Left ventricle myocardium superior (tissue), 1 donor: Measurements from ENCODE around the gene TSHZ2. TPM values are rescaled to one million over a fixed set of nuclear protein-coding genes. Genes with fewer than 3 reads are reported as not detected.
"Not testable (repeated sequence)": the region's sequence is repeated elsewhere in the genome, so short reads cannot be mapped to it uniquely, and the experiment has no call there.

Source experiments
- ATAC-seq: fragments of 200-7000 bp; cut with Tn5 transposase; one replicate; pipeline ENCODE4 v1.9.1; 2020; ENCODE audit warnings: mild to moderate bottlenecking, moderate library complexity
- DNase-seq: peaks from one replicate; pipeline ENCODE4 v3.0.0-alpha.2; 2020
- intact Hi-C: fragments of 100-400 bp; cut with micrococcal nuclease; formaldehyde crosslinking; loops from one replicate; pipeline ENCODE4 v1.11.0; 2022
- total RNA-seq: library from RNA; stranded (reverse); fragmentation: NEBNext Ultra II Directional; extraction: Animal tissue kit (Norgen Biotek cat#: 25700); gene quantifications from one replicate; pipeline ENCODE4 v1.2.1, GENCODE V29; 2021
- donor health status: DM: no; HTN: yes; CAD: no; lungs with severe emphysema.

The TSHZ2 gene
- total RNA-seq, 1 donor from 2014 or later: 5.2 TPM

- ATAC-seq (no peak), DNase-seq (no peak)
- intact Hi-C loops: no loop called here
Measured at GRCh38 chr20:53076668-53077067, 104.5 kb downstream of the TSHZ2 start.

- intact Hi-C loops: no loop called here
- peak; percentile 85 for ATAC-seq
- no peak for DNase-seq
Measured at GRCh38 chr20:53077373-53078205, 105.4 kb downstream of the TSHZ2 start.

GRCh38 chr20:53078761-53079160 lies 106.6 kb downstream of the TSHZ2 start:
- intact Hi-C loops: no loop called here
- DNase-seq: no peak
- ATAC-seq: no peak

- ATAC-seq: no peak
- intact Hi-C loops: no loop called here
- DNase-seq: no peak
Measured at GRCh38 chr20:53079261-53079691, 107.1 kb downstream of the TSHZ2 start.

GRCh38 chr20:53079828-53080686 lies 107.9 kb downstream of the TSHZ2 start:
- intact Hi-C loops: no loop called here
- ATAC-seq: no peak
- no peak for DNase-seq

- DNase-seq (no peak), ATAC-seq (no peak)
- intact Hi-C loops: no loop called here
Measured at GRCh38 chr20:53080687-53080962, 108.5 kb downstream of the TSHZ2 start.

GRCh38 chr20:53080969-53081871 lies 109.1 kb downstream of the TSHZ2 start:
- ATAC-seq (no peak), DNase-seq (no peak)
- intact Hi-C loops: no loop called here

- intact Hi-C loops: no loop called here
Measured at GRCh38 chr20:53081916-53082863, 110.0 kb downstream of the TSHZ2 start.

GRCh38 chr20:53083411-53083810 lies 111.3 kb downstream of the TSHZ2 start:
- ATAC-seq (no peak), DNase-seq (no peak)
- intact Hi-C loops: no loop called here

More at GRCh38 chr20:53081916-53082863, 110.0 kb downstream of the TSHZ2 start:
- ATAC-seq (no peak), DNase-seq (no peak)

GRCh38 chr20:53084408-53084997 lies 112.3 kb downstream of the TSHZ2 start:
- no peak for ATAC-seq
- no peak for DNase-seq
- intact Hi-C loops: no loop called here

GRCh38 chr20:53085720-53086119 lies 113.6 kb downstream of the TSHZ2 start:
- DNase-seq (no peak), ATAC-seq (no peak)
- intact Hi-C loops: no loop called here

GRCh38 chr20:53087037-53087777 lies 115.0 kb downstream of the TSHZ2 start:
- intact Hi-C loops: no loop called here
- DNase-seq (no peak), ATAC-seq (peak; percentile 81)

GRCh38 chr20:53088786-53089185 lies 116.6 kb downstream of the TSHZ2 start:
- no peak for ATAC-seq
- no peak for DNase-seq
- intact Hi-C loops: no loop called here

- peak; percentile 61 for DNase-seq
- intact Hi-C loops, ATAC-seq: not testable (repeated sequence)
Measured at GRCh38 chr20:53089851-53090250, 117.7 kb downstream of the TSHZ2 start.

- no peak for ATAC-seq
- intact Hi-C loops: no loop called here
Measured at GRCh38 chr20:53091789-53092188, 119.6 kb downstream of the TSHZ2 start.

GRCh38 chr20:53092772-53093300 lies 120.7 kb downstream of the TSHZ2 start:
- ATAC-seq (no peak), DNase-seq (no peak)
- intact Hi-C loops: no loop called here

More at GRCh38 chr20:53091789-53092188, 119.6 kb downstream of the TSHZ2 start:
- DNase-seq: no peak

- intact Hi-C loops: no loop called here
- DNase-seq (no peak), ATAC-seq (peak; percentile 62)
Measured at GRCh38 chr20:53097371-53097770, 125.2 kb downstream of the TSHZ2 start.
